Fibroblast of skin of scalp (primary cell): Measurements from ENCODE around the gene FZD10.

ENCODE experiments used
- DNase-seq: peaks from one replicate; pipeline ENCODE4 v3.0.0-alpha.2; 2013

FZD10 gene

GRCh38 chr12:130131801-130132200 is 30.5 kb upstream of the FZD10 start:
- DNase-seq: no peak

- DNase-seq: no peak
These were observed 29.3 kb upstream of the FZD10 start for GRCh38 chr12:130132831-130133511.

DNA sequence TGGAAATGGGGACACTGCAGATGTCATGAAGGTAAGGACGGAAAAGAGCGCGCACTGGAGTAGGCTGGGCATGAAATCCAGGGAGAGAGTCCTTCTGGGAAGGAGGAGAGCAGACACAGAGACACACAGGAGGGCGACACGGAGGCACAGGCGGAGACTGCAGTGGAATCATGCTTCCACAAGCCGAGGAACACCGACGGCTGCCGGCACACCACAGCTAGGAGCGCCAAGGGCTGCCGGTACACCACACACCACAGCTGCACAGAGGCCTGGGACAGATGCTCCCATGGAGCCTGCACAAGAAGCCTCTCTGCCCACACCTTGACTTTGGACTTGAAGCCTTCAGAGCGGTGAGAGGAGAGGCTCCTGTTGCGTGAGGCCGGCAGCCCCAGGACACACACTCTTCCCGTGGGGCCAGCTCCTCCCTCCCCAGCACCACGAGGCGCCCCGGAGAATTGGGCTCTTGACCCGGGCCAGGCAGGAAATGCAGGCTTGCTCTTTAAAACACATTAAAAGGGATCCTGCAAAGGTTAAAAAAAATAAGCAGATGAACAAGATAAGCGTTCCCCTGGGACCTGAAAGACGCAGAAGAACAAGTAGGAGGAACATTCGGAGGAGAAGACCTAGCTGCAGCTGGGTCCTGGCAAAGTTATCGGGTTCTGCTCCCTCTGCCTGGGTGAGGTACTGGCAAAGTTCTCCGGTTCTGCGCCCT is 28.3 kb upstream of the FZD10 start:
- DNase-seq: no peak

DNA sequence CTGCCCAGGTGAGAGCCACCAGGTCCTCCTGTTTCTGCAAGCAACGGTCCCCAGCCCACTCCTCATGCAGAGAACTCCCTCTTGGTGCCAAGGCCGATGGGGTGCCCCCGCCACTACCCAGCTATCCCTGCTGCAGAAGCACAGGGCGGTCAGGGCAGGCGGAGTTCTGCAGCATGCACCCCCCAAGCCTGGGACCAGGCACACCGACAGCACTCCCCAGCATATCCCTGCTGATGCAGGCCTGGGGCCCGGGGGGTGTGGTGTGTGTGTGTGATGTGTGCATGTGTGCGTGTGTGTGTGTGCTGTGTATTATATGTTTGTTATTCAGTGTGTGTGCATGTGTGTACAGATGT is 27.7 kb upstream of the FZD10 start:
- DNase-seq: no peak

GRCh38 chr12:130136509-130137039 is 25.7 kb upstream of the FZD10 start:
- no peak for DNase-seq

DNA sequence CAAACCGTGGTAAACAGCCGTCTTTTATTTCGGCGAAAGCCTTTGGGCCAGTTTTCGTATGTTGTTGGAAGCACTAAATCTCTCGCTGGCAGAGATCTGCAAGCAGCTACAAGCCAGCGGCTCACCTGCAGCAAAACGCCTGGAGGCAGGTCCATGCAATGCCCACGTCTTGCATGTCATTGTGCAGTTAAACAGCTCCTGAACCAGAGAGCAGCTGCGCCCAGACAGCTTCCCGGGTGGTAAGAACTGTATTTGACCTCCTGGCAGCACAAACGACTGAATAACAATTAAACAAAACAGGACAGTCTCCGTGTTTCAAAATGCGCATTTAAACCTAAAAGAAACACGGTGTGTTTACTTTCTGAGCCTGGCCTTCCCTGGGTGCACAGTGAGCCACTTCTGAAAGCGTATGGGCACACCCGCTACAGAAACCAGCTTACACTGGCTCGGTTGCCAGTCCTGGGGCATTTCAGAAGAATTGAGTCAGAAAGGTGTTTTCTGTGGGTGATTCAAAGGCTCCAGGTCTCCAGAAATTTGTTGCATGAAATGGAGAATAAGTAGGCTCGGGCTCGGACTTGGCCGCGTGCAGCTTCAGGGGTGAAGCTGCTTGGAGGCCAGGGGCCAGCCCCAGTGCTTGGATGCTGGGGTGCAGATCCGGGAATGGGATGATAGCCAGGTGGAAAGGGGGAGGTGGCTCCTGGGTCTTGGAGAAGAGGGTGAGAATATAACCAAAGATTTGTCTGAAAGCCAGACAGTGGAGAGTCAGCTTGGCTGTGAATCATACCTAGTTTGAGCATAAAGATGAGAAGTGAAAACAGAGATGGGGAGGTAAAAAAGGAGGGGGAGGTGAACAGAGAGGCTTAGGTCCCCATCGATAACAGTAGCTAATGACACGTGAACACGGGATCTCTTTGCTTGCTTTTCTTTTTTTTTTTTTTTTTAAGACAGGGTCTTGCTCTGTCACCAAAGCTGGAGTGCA is 24.9 kb upstream of the FZD10 start:
- no peak for DNase-seq

GRCh38 chr12:130138478-130138877 is 23.8 kb upstream of the FZD10 start:
- no peak for DNase-seq

GRCh38 chr12:130139567-130140421 is 22.5 kb upstream of the FZD10 start:
- DNase-seq: no peak

- no peak for DNase-seq
These were observed 21.2 kb upstream of the FZD10 start for GRCh38 chr12:130141105-130141504.

GRCh38 chr12:130141901-130142683 is 20.2 kb upstream of the FZD10 start:
- no peak for DNase-seq

GRCh38 chr12:130142736-130143135 is 19.5 kb upstream of the FZD10 start:
- no peak for DNase-seq

- DNase-seq: no peak
These were observed 19.1 kb upstream of the FZD10 start for GRCh38 chr12:130143136-130143535.

DNA sequence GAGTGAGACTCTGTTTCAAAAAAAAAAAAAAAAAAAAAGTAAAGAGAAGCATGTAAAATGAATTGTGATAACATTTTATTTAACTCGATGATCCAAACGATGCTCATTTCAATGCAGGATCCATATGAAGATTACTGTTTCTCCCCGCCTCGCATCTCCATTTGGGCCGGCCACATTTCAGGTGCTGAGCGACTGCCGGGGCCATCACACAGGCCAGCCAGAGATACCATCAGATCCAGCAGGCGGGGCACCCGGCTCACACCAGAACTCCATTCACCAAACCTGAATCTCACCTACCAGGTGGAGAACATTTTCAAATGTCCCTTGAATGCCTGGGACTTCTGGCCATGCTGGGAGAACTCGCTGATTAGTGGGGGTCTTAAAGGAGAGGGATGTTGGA is 18.0 kb upstream of the FZD10 start:
- no peak for DNase-seq

DNA sequence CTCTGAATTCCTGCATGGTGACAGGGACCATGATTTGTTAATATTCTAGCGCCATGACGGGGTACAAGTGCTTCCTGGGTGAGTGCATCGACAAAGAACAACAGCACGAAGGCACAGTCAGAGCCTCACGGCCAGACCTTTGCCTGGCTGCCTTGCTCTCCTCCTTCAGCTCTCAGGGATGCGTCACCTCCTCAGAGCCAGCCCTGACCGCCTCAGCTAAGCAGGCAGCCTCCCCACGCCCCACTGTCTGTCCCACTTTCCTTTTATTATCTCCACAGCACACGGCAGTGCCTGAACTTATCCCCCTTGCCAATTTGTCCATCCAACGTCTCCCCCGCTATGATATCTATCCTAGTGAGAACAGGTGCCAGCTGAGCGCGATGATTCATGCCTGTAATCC is 16.5 kb upstream of the FZD10 start:
- DNase-seq: no peak

- no peak for DNase-seq
These were observed 15.9 kb upstream of the FZD10 start for GRCh38 chr12:130146176-130146931.

DNA sequence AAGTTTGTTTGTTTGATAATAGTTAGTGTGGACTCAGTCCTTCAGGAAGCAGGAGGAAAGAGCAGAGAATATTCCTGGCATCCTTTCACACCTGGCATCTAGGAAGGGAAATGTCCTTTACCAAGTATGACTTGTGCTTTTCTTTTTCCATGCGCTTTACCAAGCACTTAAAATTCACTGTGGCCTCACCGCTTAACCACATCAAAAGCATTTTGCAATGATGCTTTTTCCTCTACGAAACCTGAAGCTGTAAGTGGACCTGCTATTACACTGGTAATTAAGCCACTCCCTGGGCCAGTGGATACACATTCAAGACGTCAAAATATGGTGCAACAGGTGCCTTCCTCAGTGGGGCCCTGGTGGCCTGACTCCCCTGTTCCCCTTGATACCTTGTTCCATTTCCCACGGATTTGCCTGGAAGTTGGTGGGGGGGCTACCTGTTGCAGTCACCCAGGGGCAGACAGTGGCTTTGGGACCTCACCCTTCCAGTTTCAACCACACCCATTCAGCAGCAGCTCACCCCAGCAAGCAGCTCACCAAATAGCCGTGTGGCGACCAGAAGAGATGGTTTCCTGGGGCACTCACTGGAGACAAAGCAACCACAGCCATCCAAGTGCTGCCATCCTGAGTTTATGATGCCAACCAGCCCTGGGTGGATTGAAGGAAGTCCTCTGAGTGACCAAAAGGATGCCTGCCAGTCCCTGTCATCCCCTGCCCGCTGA is 14.2 kb upstream of the FZD10 start:
- DNase-seq: no peak

DNA sequence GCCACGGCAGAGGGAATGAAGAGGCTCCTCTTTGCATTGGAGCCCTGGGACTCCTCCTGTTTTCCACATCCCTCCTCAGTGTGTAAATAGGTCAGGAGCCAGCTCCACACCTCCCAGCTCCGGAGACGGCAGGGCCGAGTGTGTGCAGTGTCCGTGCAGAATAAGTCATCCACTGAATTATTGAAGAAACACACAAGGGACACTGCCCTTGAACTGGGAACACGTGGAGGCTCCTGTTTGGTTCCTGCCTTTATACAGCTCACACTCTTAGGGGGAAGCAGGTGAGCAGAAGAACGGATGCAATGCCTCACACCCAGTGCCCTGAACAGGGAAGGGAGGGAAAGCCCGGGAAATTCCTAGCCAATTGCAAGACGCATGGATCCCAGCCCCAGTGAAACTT is 10.4 kb upstream of the FZD10 start:
- DNase-seq: no peak

- no peak for DNase-seq
These were observed 9.9 kb upstream of the FZD10 start for GRCh38 chr12:130152386-130152785.

GRCh38 chr12:130153803-130154202 is 8.5 kb upstream of the FZD10 start:
- DNase-seq: no peak
